ENCODE measurements around the gene AHCY.
"Not testable (repeated sequence)": the region's sequence is repeated elsewhere in the genome, so short reads cannot be mapped to it uniquely, and the experiment has no call there.

AHCY gene

GRCh38 chr20:34299556-34300255, 3.4 kb downstream of the AHCY start:
- Histone ChIP-seq H3K9ac (no peak overlapping the region), H3K27me3 (no peaks in the 10 kb centered on the region), H3K4me3 (no peak overlapping the region), H3K36me3 (peaks cover 42% of the 10 kb centered on the region), H4K20me1 (peaks cover 58% of the 10 kb centered on the region), H3K27ac (no peak overlapping the region), H3K4me1 (peaks cover 36% of the 10 kb centered on the region), H3K4me2 (peak overlapping the region; percentile 89), H3K9me3 (no peaks in the 10 kb centered on the region)
- no peak for TF ChIP-seq Cebpa-rat (IDR thresholded peaks at IDR 0.05)

GRCh38 chr20:34298294-34298784, 4.8 kb downstream of the AHCY start:
- not testable (repeated sequence) for H3K27ac ChIP-seq, H3K9ac ChIP-seq, H3K27me3 ChIP-seq, H3K4me3 ChIP-seq, H3K9me3 ChIP-seq, H3K4me2 ChIP-seq
- peaks cover 36% of the 10 kb centered on the region for H3K4me1 ChIP-seq
- peaks cover 56% of the 10 kb centered on the region for H3K36me3 ChIP-seq
- peaks cover 71% of the 10 kb centered on the region for H4K20me1 ChIP-seq

GRCh38 chr20:34296468-34296867, 6.7 kb downstream of the AHCY start:
- no peaks in the 10 kb centered on the region for H3K9me3 ChIP-seq
- H4K20me1 ChIP-seq, result peaks cover 74% of the 10 kb centered on the region
- no peak overlapping the region for H3K9ac ChIP-seq
- no peak overlapping the region for H3K4me3 ChIP-seq
- H3K4me1 ChIP-seq, result peaks cover 27% of the 10 kb centered on the region
- no peaks in the 10 kb centered on the region for H3K27me3 ChIP-seq
- no peak overlapping the region for H3K4me2 ChIP-seq
- H3K36me3 ChIP-seq, result peaks cover 75% of the 10 kb centered on the region
- TF ChIP-seq Cebpa-rat (IDR thresholded peaks at IDR 0.05), result no peak
- H3K27ac ChIP-seq, result no peak overlapping the region

GRCh38 chr20:34295284-34295683, 7.9 kb downstream of the AHCY start:
- Histone ChIP-seq H3K4me3 (no peak overlapping the region), H3K4me2 (no peak overlapping the region), H3K9ac (no peak overlapping the region), H3K9me3 (no peaks in the 10 kb centered on the region), H3K4me1 (peaks cover 15% of the 10 kb centered on the region), H3K27me3 (no peaks in the 10 kb centered on the region), H3K27ac (no peak overlapping the region), H3K36me3 (peaks cover 87% of the 10 kb centered on the region), H4K20me1 (peaks cover 68% of the 10 kb centered on the region)
- no peak for TF ChIP-seq Cebpa-rat (IDR thresholded peaks at IDR 0.05)

- peaks cover 92% of the 10 kb centered on the region for H3K36me3 ChIP-seq
- H3K9me3 ChIP-seq, result no peaks in the 10 kb centered on the region
- H3K4me1 ChIP-seq, result 0 out of 2 replicates have a peak, but pooled peaks cover 8% of the 10 kb centered on the region
- no peak overlapping the region for H3K4me3 ChIP-seq
- H3K4me2 ChIP-seq, result no peak overlapping the region
- H3K27ac ChIP-seq, result no peak overlapping the region
- H3K27me3 ChIP-seq, result no peaks in the 10 kb centered on the region
- H4K20me1 ChIP-seq, result peaks cover 61% of the 10 kb centered on the region
- no peak for TF ChIP-seq Cebpa-rat (IDR thresholded peaks at IDR 0.05)
- no peak overlapping the region for H3K9ac ChIP-seq
These were observed 8.6 kb downstream of the AHCY start for GRCh38 chr20:34294563-34294962.

GRCh38 chr20:34293589-34293988, 9.6 kb downstream of the AHCY start:
- H3K27me3 ChIP-seq, result no peaks in the 10 kb centered on the region
- H3K36me3 ChIP-seq, result peaks cover 91% of the 10 kb centered on the region
- no peak overlapping the region for H3K4me3 ChIP-seq
- no peak overlapping the region for H3K4me2 ChIP-seq
- H4K20me1 ChIP-seq, result peaks cover 51% of the 10 kb centered on the region
- H3K4me1 ChIP-seq, result no peaks in the 10 kb centered on the region
- TF ChIP-seq Cebpa-rat (IDR thresholded peaks at IDR 0.05), result no peak
- no peak overlapping the region for H3K27ac ChIP-seq
- no peak overlapping the region for H3K9ac ChIP-seq
- no peaks in the 10 kb centered on the region for H3K9me3 ChIP-seq

- H3K27me3 ChIP-seq, result no peaks in the 10 kb centered on the region
- TF ChIP-seq Cebpa-rat (IDR thresholded peaks at IDR 0.05), result no peak
- no peaks in the 10 kb centered on the region for H3K4me1 ChIP-seq
- no peaks in the 10 kb centered on the region for H3K9me3 ChIP-seq
- peaks cover 95% of the 10 kb centered on the region for H3K36me3 ChIP-seq
- no peak overlapping the region for H3K4me2 ChIP-seq
- H4K20me1 ChIP-seq, result peaks cover 49% of the 10 kb centered on the region
- no peak overlapping the region for H3K9ac ChIP-seq
- no peak overlapping the region for H3K4me3 ChIP-seq
- no peak overlapping the region for H3K27ac ChIP-seq
These were observed 10.0 kb downstream of the AHCY start for GRCh38 chr20:34293119-34293518.

- TF ChIP-seq Cebpa-rat (IDR thresholded peaks at IDR 0.05), result no peak
- H3K27ac ChIP-seq, result no peak overlapping the region
- H3K36me3 ChIP-seq, result peaks cover 99% of the 10 kb centered on the region
- H3K4me2 ChIP-seq, result no peak overlapping the region
- H4K20me1 ChIP-seq, result peaks cover 45% of the 10 kb centered on the region
- H3K4me1 ChIP-seq, result no peaks in the 10 kb centered on the region
- H3K27me3 ChIP-seq, result no peaks in the 10 kb centered on the region
- no peaks in the 10 kb centered on the region for H3K9me3 ChIP-seq
- no peak overlapping the region for H3K9ac ChIP-seq
- no peak overlapping the region for H3K4me3 ChIP-seq
These were observed 10.7 kb downstream of the AHCY start for GRCh38 chr20:34292496-34292895.

- no peaks in the 10 kb centered on the region for H3K9me3 ChIP-seq
- H3K4me1 ChIP-seq, result no peaks in the 10 kb centered on the region
- no peak overlapping the region for H3K9ac ChIP-seq
- no peak overlapping the region for H3K4me2 ChIP-seq
- H4K20me1 ChIP-seq, result peaks cover 24% of the 10 kb centered on the region
- H3K27me3 ChIP-seq, result no peaks in the 10 kb centered on the region
- no peak for TF ChIP-seq Cebpa-rat (IDR thresholded peaks at IDR 0.05)
- no peak overlapping the region for H3K4me3 ChIP-seq
- no peak overlapping the region for H3K27ac ChIP-seq
- peaks cover 99% of the 10 kb centered on the region for H3K36me3 ChIP-seq
These were observed 12.7 kb downstream of the AHCY start for GRCh38 chr20:34290471-34290870.

- H3K9ac ChIP-seq, result not testable (repeated sequence)
These were observed 15.7 kb downstream of the AHCY start for GRCh38 chr20:34287500-34287899.

GRCh38 chr20:34285450-34285849, 17.7 kb downstream of the AHCY start:
- no peaks in the 10 kb centered on the region for H3K27me3 ChIP-seq
- no peak overlapping the region for H3K9ac ChIP-seq
- no peak overlapping the region for H3K4me2 ChIP-seq
- H3K4me3 ChIP-seq, result no peak overlapping the region
- peaks cover 98% of the 10 kb centered on the region for H3K36me3 ChIP-seq
- peaks cover 17% of the 10 kb centered on the region for H3K4me1 ChIP-seq
- TF ChIP-seq Cebpa-rat (IDR thresholded peaks at IDR 0.05), result no peak
- H4K20me1 ChIP-seq, result no peaks in the 10 kb centered on the region
- no peaks in the 10 kb centered on the region for H3K9me3 ChIP-seq
- H3K27ac ChIP-seq, result no peak overlapping the region

More at GRCh38 chr20:34287500-34287899, 15.7 kb downstream of the AHCY start:
- not testable (repeated sequence) for H3K4me3 ChIP-seq, H3K27ac ChIP-seq, H3K27me3 ChIP-seq, H3K9me3 ChIP-seq, H4K20me1 ChIP-seq, H3K4me2 ChIP-seq
- Histone ChIP-seq H3K36me3 (peaks cover 99% of the 10 kb centered on the region), H3K4me1 (peaks cover 12% of the 10 kb centered on the region)
